Endothelial cell of hepatic sinusoid (primary cell): ENCODE results near the gene CHRNB4.
"Not testable (repeated sequence)": the region's sequence is repeated elsewhere in the genome, so short reads cannot be mapped to it uniquely, and the experiment has no call there.

Experiments used
- in situ Hi-C: cut with HindIII; loops from 2 replicates; pipeline ENCODE4 v1.10.0; 2017; ENCODE audit warnings: low sequenced_read_pairs

The CHRNB4 gene

DNA sequence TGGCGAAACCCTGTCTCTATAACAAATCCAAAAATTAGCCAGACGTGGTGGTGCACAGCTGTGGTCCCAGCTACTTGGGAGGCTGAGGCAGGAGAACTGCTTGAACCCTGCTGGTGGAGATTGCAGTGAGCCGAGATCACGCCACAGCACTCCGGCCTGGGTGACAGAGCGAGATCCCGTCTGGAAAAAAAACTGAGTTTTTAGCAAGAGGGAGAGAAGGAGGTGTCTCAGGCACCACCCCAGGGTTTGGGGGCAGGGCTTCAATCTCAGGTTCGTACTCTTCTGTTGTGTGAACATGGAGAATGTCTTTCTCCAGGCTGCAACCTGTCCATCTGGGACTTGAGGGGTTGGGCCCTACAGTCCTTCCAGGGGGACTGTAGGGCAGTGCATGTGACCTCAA is 22.9 kb downstream of the CHRNB4 start:
- in situ Hi-C loops, result no loop called here

DNA sequence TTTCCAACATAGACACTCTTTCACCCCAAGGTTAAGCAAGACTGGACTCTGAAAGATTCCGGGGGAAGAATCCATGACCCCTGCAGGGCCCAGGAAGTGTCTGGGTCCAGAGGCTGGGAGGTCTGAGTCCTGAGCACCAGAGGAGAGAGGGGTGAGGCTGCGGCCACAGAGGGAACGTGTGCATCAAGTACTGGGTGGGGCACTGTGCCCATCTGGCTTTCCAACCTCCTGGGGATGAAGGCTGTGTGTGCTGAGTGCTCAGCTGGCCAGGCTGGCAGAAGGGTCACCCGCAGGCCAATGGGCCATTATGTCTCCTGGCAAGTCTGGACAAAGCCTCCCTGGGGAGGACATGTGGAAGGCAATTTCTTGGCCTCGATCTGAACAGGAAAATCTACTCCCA is 23.5 kb downstream of the CHRNB4 start:
- in situ Hi-C loops, result no loop called here

DNA sequence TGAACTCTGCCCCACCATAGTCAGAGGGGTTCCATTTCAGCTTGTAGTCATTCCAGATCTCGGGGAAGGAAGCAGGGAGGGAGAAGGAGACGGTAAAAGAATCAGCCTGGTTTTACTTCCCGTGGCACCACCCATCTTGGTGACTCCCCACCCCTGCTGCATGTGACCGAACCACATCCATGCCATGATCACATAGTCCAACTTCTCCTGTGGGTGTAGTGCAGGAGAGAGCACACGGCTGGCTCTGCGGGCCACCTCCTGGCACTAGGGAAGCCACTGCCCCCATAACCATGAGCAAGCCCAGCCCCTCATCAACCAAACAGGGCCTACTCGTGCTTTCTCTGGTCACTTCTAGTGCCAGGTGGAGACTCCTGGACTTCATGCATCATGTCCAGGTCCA is 23.9 kb downstream of the CHRNB4 start:
- in situ Hi-C loops, result no loop called here

DNA sequence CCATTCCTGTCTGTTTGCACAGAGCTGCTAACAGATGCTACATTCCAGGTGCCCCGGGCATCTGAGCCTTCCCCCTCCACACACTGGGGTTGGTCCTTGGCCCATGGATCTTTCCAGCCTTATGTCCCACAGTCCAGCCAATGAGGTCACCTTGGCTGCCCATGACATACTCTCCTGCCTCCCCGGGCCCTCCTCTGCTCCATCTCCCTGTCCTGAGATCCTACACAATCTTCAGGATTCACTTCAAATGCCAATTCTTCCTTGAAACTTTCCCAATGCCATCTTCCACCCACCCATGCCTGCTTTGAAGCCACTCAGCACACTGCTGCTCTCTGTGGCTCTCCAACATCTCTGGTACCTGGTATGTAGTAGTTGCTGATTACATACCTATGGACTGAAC is 24.5 kb downstream of the CHRNB4 start:
- in situ Hi-C loops, result no loop called here

DNA sequence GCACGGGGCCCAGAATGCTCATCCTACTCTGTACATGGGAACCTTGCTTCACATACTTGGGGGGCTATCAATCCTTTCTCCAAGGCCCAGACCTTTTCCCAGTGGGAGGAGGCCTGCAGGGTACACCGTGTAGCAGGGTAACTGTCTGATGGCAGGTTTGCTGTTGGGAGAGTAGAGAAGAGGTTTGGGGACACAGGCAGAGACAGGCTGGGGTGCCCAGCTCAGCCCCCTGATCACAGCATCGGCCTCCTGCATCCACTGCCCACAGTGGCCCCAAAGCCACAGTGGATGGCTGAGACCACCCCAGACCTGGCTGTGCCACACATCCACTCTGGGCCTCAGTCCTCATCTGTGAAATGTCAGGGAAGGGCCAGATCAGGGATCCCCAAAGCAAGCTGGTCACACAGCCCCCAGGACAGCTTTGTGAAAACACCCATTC is 25.8 kb downstream of the CHRNB4 start:
- in situ Hi-C loops, result no loop called here

DNA sequence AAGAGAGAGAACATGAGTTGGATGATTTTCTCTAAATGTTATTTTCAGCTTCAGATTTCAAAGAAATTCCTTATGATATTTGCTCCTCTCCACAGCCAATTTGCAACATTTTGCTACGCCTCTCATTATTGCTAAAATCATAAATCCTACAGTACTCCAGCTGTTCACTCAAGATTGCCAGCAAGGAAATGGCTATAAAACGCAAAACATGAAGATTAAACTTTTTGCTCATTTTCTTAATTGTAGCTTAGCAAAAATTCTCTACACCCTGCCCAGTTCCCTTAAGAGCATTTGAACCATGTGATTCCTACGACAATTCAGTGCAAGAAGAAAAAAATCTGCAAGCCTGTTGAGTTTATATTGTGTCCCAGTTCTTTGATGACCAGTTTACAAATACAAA is 27.0 kb downstream of the CHRNB4 start:
- in situ Hi-C loops, result no loop called here

DNA sequence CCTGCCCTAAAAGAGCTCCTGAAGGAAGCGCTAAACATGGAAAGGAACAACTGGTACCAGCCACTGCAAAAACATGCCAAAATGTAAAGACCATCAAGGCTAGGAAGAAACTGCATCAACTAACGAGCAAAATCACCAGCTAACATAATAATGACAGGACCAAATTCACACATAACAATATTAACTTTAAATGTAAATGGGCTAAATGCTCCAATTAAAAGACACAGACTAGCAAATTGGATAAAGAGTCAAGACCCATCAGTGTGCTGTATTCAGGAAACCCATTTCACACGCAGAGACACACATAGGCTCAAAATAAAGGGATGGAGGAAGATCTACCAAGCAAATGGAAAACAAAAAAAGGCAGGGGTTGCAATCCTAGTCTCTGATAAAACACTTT is 31.5 kb downstream of the CHRNB4 start:
- in situ Hi-C loops, result not testable (repeated sequence)

DNA sequence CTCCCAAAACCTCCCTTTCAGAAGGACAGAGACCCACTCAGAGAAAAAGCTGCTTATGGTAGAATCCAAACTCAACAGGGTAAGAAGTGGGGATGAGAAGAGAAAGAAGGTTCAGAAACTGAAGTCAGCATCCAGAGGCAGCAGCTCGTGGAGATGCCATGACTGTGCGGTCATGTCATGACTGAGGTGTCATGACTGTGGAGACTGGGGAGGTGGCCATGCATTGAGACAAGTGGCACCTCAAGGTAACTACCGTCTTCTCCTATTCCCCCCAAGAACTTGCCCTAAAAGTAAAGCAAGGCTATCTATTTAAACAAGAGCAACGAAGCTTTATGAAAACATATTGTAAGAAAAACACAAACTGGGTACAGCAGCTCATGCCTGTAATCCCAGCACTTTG is 35.3 kb downstream of the CHRNB4 start:
- in situ Hi-C loops, result no loop called here

DNA sequence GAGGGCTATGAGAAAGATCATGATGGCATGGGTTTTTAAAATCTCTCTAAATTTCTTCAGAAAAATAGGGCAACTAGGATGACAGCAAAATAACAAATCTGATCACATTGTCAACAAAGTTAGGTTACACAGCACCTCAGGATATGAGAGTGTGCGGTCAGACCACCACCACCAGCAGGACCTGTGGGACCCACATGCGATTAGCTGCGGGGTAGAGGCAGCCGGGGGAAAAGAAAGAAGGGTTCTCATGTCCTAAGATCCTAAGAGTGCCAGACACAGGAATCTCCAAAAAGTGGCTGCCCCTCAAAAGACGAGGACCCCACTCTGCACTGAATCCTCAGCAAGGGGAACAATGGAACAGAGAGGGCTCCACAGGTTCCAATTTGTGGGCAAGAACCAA is 35.8 kb downstream of the CHRNB4 start:
- in situ Hi-C loops, result no loop called here

DNA sequence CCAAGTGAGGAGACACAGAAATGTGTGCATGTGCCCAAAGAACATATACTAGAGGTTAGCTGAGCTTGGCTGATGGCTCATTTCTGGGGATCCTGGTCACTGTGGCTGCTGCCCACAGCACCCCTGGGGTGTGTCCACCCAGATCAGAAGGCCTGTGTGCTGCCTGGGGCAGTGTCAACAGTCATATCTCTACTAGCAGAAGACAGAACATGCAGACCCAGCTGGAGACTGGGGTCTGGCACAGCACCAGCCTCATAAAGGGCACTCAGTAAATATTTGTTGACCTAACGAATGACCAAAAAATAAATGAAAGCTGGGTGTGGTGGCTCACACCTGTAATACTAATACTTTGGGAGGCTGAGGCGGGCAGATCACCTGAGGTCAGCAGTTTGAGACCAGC is 36.6 kb downstream of the CHRNB4 start:
- in situ Hi-C loops, result no loop called here

DNA sequence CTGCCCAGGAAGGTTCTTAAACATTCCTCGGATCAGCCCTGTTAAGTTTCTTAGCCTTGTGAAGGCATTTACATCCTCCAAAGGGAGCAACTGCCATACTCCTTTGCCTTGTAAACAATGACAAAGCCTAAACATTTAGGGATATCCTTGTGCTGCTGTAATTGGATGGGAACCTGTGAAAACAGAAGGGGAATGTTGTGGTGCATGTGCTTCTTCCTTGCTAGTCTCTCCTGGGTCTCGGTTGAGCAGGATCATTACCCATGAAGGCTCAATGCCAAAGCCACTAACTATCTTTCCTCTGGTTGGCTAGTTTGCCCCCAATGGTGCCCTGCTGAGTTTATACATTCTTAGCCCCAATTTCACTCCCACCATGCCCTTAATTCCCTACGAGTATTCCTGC is 37.5 kb downstream of the CHRNB4 start:
- in situ Hi-C loops, result no loop called here

DNA sequence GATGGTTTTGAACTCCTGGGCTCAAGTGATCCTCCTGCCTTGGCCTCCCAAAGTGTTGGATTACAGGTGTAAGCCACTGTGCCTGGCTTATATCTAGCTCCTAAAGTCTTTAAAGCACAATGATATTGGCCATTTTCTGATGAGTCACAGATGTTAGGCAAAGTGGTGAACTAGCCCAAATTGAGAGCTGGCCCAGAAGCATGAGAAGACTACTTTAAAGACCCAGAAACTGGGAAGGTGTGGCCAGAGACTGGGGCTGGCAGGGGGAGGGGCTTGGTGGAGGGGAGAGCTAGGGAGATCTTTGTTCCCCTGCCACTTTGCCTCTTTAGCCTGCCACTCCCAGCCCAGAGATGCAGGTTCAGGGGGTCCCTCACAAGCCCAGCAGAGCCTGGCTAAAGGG is 41.8 kb downstream of the CHRNB4 start:
- in situ Hi-C loops, result no loop called here

DNA sequence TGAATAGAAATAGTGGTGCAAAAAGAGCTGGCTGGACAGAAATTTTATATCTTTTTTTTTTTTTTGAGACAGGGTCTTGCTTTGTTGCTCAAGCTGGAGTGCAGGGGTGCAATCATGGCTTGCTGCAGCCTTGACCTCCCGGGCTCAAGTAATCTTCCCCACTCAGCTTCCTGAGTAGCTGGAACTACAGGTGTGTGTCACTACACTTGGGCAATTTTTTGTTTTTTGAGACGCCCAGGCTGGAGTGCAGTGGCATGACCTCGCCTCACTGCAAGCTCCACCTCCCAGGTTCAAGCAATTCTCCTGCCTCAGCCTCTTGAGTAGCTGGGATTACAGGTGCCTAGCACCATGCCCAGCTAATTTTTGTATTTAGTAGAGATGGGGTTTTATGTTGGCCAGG is 42.7 kb downstream of the CHRNB4 start:
- in situ Hi-C loops, result no loop called here

DNA sequence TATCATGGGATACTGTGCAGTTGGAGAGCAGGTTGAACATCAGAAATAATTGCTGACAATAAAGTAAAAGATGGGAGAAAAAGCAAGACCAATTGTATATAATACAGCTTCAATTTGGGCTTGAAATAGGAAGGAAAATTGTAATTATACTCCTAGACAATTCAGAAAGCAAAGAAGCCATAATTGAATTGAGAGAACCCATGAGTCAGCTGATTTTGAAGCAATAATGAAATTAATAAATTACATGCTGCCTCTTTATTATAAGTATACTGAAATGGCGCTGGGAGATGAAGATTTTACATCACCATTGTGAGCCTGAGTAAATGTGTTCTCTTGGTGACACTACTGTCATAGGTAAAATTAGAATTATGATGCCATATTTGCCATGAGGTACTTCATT is 43.4 kb downstream of the CHRNB4 start:
- in situ Hi-C loops, result no loop called here

DNA sequence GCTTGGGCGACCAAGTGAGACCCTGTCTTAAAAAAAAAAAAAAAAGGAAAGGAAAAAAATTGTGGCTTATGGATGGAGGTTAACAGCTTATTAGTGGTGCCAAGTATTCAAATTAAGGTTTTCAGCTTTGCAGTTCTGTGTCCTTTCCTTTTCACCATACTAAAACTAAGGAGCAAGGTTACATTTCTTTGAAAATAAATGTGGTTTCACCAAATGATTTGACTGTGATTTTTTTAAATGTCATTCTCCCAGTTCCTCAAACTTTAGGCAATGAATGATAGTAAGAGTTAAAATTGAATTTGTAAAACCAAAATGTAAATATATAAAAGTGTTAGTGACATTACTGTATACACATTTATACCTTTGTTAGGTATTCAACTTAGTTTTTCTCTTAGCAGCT is 66.1 kb downstream of the CHRNB4 start:
- in situ Hi-C loops, result no loop called here
